ENCODE data around the gene SIAE. TPM values are rescaled to one million over a fixed set of nuclear protein-coding genes. Genes with fewer than 3 reads are reported as not detected.
A peak's percentile ranks its signal among the peaks of the same experiment; 100 is the strongest.

SIAE gene
- total RNA-seq, 4 donors from 2014 or later: 33.9 to 52.5 (median 41.6) TPM

DNA sequence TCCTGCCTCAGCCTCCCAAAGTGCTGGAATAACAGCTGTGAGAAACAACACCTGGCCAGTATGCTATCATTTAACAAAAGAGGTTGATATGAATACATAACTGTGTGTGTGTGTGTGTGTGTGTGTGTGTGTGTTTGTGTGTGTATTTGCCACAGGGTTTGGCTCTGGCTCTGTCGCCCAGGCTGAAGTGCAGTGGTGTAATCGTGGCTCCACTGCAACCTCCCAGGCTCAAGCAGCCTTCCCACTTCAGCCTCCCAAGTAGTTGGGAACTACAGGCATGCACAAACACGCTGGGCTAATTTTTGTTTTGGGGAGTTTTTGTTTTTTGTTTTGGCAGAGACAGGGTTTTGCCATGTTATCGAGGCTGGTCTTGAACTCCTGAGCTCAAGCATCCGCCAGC lies 4.9 kb upstream of the SIAE start:
- H3K36me3 ChIP-seq: no peaks in the 10 kb centered on the region
- no peak overlapping the region for H3K27ac ChIP-seq
- DNase-seq: no peak
- no peaks in the 10 kb centered on the region for H3K9me3 ChIP-seq
- H3K4me1 ChIP-seq: peaks cover 6 to 14% of the 10 kb centered on the region in 2 donors
- no peaks in the 10 kb centered on the region for H3K27me3 ChIP-seq
- TF ChIP-seq CTCF (IDR thresholded peaks at IDR 0.05) (no peak), POLR2A (IDR thresholded peaks at IDR 0.05) (no peak)
- 90 to 92% methylated on average over 5 of the region's 5 CpGs for WGBS, 2 donors
- no peak overlapping the region for H3K4me3 ChIP-seq (replicated peaks in 1 of 3)
- intact Hi-C loops (cut with DNase I): no loop called here

GRCh38 chr11:124676386-124676785 lies 2.8 kb upstream of the SIAE start:
- Histone ChIP-seq H3K4me3 (replicated peaks in 1 of 3) (no peak overlapping the region), H3K27me3 (no peaks in the 10 kb centered on the region), H3K36me3 (no peaks in the 10 kb centered on the region), H3K27ac (peak overlapping the region; percentile 36 to 68 (median 37)), H3K9me3 (no peaks in the 10 kb centered on the region), H3K4me1 (peaks cover 18 to 20% of the 10 kb centered on the region in 2 donors)
- TF ChIP-seq POLR2A (IDR thresholded peaks at IDR 0.05): no peak
- no peak for TF ChIP-seq CTCF (IDR thresholded peaks at IDR 0.05)
- DNase-seq: peak; percentile 30 to 38
- 43 to 44% methylated on average over 2 of the region's 2 CpGs for WGBS, 2 donors
- intact Hi-C loops (cut with DNase I): no loop called here

DNA sequence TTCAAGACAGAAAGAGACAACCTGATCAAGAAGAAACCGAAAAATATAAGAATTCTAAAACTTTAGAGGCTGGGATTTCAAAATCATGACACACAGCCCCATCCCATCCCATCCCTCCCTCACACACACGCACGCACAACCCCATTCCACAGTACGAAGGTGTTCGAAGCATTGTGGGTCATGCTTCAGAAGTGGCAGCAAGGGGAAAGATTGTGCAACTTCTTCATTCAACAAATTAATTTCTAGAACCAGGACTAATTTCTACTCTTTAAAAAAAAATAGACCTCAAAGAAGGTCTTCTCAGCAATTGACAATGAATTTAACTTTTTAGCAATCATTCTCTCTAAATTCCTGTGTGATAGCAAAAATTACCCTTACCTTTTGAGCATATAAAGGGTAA lies 1.0 kb upstream of the SIAE start:
- Histone ChIP-seq H3K9me3 (no peaks in the 10 kb centered on the region), H3K4me3 (replicated peaks in 1 of 3) (peak overlapping the region in 2 of 3 donors; percentile 31 to 69), H3K27me3 (no peaks in the 10 kb centered on the region), H3K4me1 (peaks cover 18 to 21% of the 10 kb centered on the region in 2 donors), H3K36me3 (no peaks in the 10 kb centered on the region), H3K27ac (peak overlapping the region in 1 of 3 donors; percentile 87)
- WGBS, 2 donors: 90 to 93% methylated on average over 5 of the region's 5 CpGs
- no peak for DNase-seq
- TF ChIP-seq CTCF (IDR thresholded peaks at IDR 0.05): no peak
- intact Hi-C loops (cut with DNase I): loop anchor here (5.0 kb wide), 2 partner anchors 68 to 88 kb away; partner anchors contain the start of gene ESAM

DNA sequence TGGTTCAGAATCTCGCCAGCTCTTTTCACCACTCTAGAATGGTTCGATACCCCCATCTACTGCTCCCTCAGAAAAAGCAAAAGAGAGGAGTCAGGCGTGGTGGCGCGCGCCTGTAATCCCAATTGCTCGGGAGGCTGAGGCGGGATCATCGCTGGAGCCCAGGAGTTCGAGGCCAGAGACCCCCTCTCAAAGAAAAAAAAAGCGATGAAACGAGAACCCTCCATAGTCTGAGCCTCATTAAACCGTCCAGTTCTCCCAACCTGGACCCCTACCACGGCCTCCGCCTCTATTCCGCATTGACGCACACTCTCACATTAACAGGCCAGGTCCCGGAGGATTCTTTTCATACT lies 604 bp upstream of the SIAE start:
- Histone ChIP-seq H3K9me3 (no peaks in the 10 kb centered on the region), H3K27me3 (no peaks in the 10 kb centered on the region), H3K4me3 (replicated peaks in 1 of 3) (peak overlapping the region; percentile 31 to 69 (median 61)), H3K4me1 (peaks cover 18 to 25% of the 10 kb centered on the region in 2 donors), H3K27ac (peak overlapping the region; percentile 75 to 89 (median 87)), H3K36me3 (no peaks in the 10 kb centered on the region)
- TF ChIP-seq POLR2A (IDR thresholded peaks at IDR 0.05) (no peak), CTCF (IDR thresholded peaks at IDR 0.05) (no peak)
- DNase-seq: no peak
- 30% methylated on average over 18 of the region's 18 CpGs for WGBS, 2 donors
- intact Hi-C loops (cut with DNase I): loop anchor here (5.0 kb wide), 2 partner anchors 68 to 88 kb away; partner anchors contain the start of gene ESAM

DNA sequence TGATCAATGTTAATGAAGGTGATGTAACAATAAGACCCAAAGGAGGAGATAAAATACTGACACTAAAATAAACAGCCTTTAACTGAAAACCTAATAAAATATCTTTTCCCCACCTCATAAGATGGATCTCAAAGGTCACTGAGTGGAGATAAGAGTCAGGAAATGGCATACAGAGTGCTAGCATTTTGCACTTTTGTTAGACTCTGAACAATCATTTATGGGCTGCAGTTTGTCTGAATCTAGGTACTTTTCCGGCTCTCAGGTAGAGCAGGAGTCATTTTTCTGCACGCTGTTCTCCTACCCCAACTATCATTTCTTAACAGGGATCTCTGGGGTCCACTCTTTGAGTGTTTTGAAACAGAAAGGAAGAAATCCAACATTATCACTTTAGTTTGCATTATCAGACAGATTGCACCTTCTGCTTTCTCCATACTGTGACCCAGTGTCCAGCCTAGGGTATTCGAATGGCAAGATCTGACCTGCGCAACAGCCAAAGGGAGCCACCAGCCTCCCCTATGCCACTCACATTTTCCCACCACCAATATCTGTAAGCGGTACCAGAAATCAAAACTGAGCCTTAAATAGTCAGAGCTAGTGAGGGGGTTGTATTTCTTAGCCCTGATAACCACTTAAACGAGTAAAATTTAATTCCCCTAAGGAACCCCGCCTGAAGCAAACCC lies 863 bp downstream of the SIAE start:
- TF ChIP-seq CTCF (IDR thresholded peaks at IDR 0.05): no peak
- no peak for TF ChIP-seq POLR2A (IDR thresholded peaks at IDR 0.05)
- Histone ChIP-seq H3K36me3 (no peaks in the 10 kb centered on the region), H3K27me3 (no peaks in the 10 kb centered on the region), H3K9me3 (no peaks in the 10 kb centered on the region), H3K4me3 (replicated peaks in 1 of 3) (peak overlapping the region; percentile 31 to 69 (median 62)), H3K27ac (peak overlapping the region; percentile 73 to 89 (median 87)), H3K4me1 (peaks cover 18 to 25% of the 10 kb centered on the region in 2 donors)
- intact Hi-C loops (cut with DNase I): loop anchor here (5.0 kb wide), 2 partner anchors 70 to 90 kb away; partner anchors contain the start of gene ESAM
- 42 to 46% methylated on average over 7 of the region's 7 CpGs for WGBS, 2 donors
- no peak for DNase-seq
